H9 (cell line): ENCODE data around the gene SGTA. TPM values are rescaled to one million over a fixed set of nuclear protein-coding genes. Genes with fewer than 3 reads are reported as not detected.
A peak's percentile ranks its signal among the peaks of the same experiment; 100 is the strongest.

Experiments used
- DNase-seq: peaks from one replicate; pipeline ENCODE4 v3.0.0-alpha.2; 2017
- H2AFZ ChIP-seq: one replicate; pipeline ENCODE4 v1.6.1; 2013; ENCODE audit warnings: mild to moderate bottlenecking, low read length, control low read depth, moderate library complexity
- H2AK5ac ChIP-seq: 2 replicates; pipeline ENCODE4 v1.6.1; 2013; ENCODE audit warnings: low read length, control low read depth, mixed read lengths; ENCODE audit not compliant: insufficient read length
- H2BK120ac ChIP-seq: one replicate; pipeline ENCODE4 v1.6.1; 2013; ENCODE audit warnings: low read depth, mild to moderate bottlenecking, low read length, control low read depth, inconsistent platforms; ENCODE audit not compliant: poor library complexity, severe bottlenecking
- H2BK12ac ChIP-seq: 2 replicates; pipeline ENCODE4 v1.6.1; 2013; ENCODE audit warnings: low read length, control low read depth, mixed read lengths, low read depth; ENCODE audit not compliant: insufficient read length
- H2BK15ac ChIP-seq: 2 replicates; pipeline ENCODE4 v1.6.1; 2013; ENCODE audit warnings: low read depth, low read length, control low read depth
- H2BK20ac ChIP-seq: one replicate; pipeline ENCODE4 v1.6.1; 2013; ENCODE audit warnings: low read depth, mild to moderate bottlenecking, low read length, control low read depth, inconsistent platforms; ENCODE audit not compliant: poor library complexity, severe bottlenecking
- H2BK5ac ChIP-seq: 2 replicates; pipeline ENCODE4 v1.6.1; 2013; ENCODE audit warnings: low read length, control low read depth, mixed read lengths; ENCODE audit not compliant: insufficient read length
- H3K14ac ChIP-seq: 2 replicates; pipeline ENCODE4 v1.6.1; 2013; ENCODE audit warnings: low read length, control low read depth; ENCODE audit not compliant: insufficient read depth
- H3K18ac ChIP-seq: 2 replicates; pipeline ENCODE4 v1.6.1; 2013; ENCODE audit warnings: low read depth, mild to moderate bottlenecking, mixed read lengths, low read length, control low read depth; ENCODE audit not compliant: insufficient read length
- H3K23ac ChIP-seq: 2 replicates; pipeline ENCODE4 v1.6.1; 2013; ENCODE audit warnings: low read length, control low read depth, mixed read lengths, low read depth; ENCODE audit not compliant: insufficient read length
- H3K23me2 ChIP-seq: 2 replicates; pipeline ENCODE4 v1.6.1; 2013; ENCODE audit warnings: low read depth, mild to moderate bottlenecking, mixed read lengths, low read length, control low read depth; ENCODE audit not compliant: insufficient read length, poor library complexity, severe bottlenecking
- H3K27ac ChIP-seq: 2 replicates; pipeline ENCODE4 v1.5.1; 2013; ENCODE audit warnings: low read length, control low read depth, mixed read lengths, low read depth; ENCODE audit not compliant: insufficient read length
- H3K27me3 ChIP-seq: 2 replicates; pipeline ENCODE4 v1.6.1; 2013; ENCODE audit warnings: low read length, control low read depth, inconsistent platforms; ENCODE audit not compliant: insufficient read depth
- H3K4ac ChIP-seq: 2 replicates; pipeline ENCODE4 v1.6.1; 2013; ENCODE audit warnings: low read depth, mild to moderate bottlenecking, control low read depth, inconsistent platforms, low read length, moderate library complexity
- H3K4me1 ChIP-seq: 2 replicates; pipeline ENCODE4 v1.6.1; 2013; ENCODE audit warnings: low read length, control low read depth, inconsistent platforms; ENCODE audit not compliant: insufficient read depth
- H3K4me2 ChIP-seq: 2 replicates; pipeline ENCODE4 v1.6.1; 2013; ENCODE audit warnings: low read length, control low read depth, mixed read lengths; ENCODE audit not compliant: insufficient read length, insufficient read depth
- H3K56ac ChIP-seq: 2 replicates; pipeline ENCODE4 v1.6.1; 2013; ENCODE audit warnings: low read depth, mild to moderate bottlenecking, mixed read lengths, low read length, control low read depth; ENCODE audit not compliant: insufficient read length
- H3K79me1 ChIP-seq: 2 replicates; pipeline ENCODE4 v1.6.1; 2013; ENCODE audit warnings: low read depth, mild to moderate bottlenecking, moderate library complexity, low read length, control low read depth, inconsistent platforms; ENCODE audit not compliant: insufficient read depth, poor library complexity, severe bottlenecking
- H3K79me2 ChIP-seq: 2 replicates; pipeline ENCODE4 v1.6.1; 2013; ENCODE audit warnings: low read length, control low read depth, inconsistent platforms; ENCODE audit not compliant: insufficient read depth
- H3K9ac ChIP-seq: 2 replicates; pipeline ENCODE4 v1.6.1; 2013; ENCODE audit warnings: low read length, control low read depth, mixed read lengths; ENCODE audit not compliant: insufficient read length; ENCODE audit errors: extremely low read depth
- H3K9me3 ChIP-seq: one replicate; pipeline ENCODE4 v1.6.1; 2013; ENCODE audit warnings: low read depth, low read length, inconsistent platforms; ENCODE audit not compliant: control insufficient read depth
- H3T11ph ChIP-seq: one replicate; pipeline ENCODE4 v1.6.1; 2013; ENCODE audit warnings: mild to moderate bottlenecking, low read length, control low read depth, inconsistent platforms
- H4K20me1 ChIP-seq: one replicate; pipeline ENCODE4 v1.6.1; 2013; ENCODE audit not compliant: control insufficient read depth, insufficient read length, insufficient read depth
- H4K5ac ChIP-seq: 2 replicates; pipeline ENCODE4 v1.6.1; 2013; ENCODE audit warnings: low read depth, mild to moderate bottlenecking, mixed read lengths, low read length, control low read depth; ENCODE audit not compliant: insufficient read length
- H4K8ac ChIP-seq: replicated peaks from 2 replicates; pipeline ENCODE4 v1.6.1; 2013; ENCODE audit warnings: low read length, control low read depth, mixed read lengths, low read depth; ENCODE audit not compliant: insufficient read length
- H4K91ac ChIP-seq: 2 replicates; pipeline ENCODE4 v1.6.1; 2013; ENCODE audit warnings: low read depth, mild to moderate bottlenecking, moderate library complexity, mixed read lengths, low read length, control low read depth; ENCODE audit not compliant: insufficient read length
- H3K27ac Mint-ChIP-seq, 3 experiments: 2 replicates in 2 of 3; 3 replicates in 1 of 3; pipeline ENCODE4 v1.8.0; 2020 to 2021; ENCODE audit warnings: mixed read lengths in 3 of 3, mild to moderate bottlenecking in 1 of 3, moderate library complexity in 1 of 3
- H3K27me3 Mint-ChIP-seq: 2 replicates; pipeline ENCODE4 v1.8.0; 2021; ENCODE audit warnings: low read depth, mild to moderate bottlenecking, moderate library complexity, mixed read lengths
- H3K36me3 Mint-ChIP-seq, 3 experiments: 2 replicates in 2 of 3; 3 replicates in 1 of 3; pipeline ENCODE4 v1.8.0; 2020 to 2021; ENCODE audit warnings: low read depth in 3 of 3, mixed read lengths in 3 of 3; ENCODE audit not compliant: insufficient read depth in 1 of 3
- H3K4me1 Mint-ChIP-seq, 2 experiments: 2 replicates each; pipeline ENCODE4 v1.8.0; 2020; ENCODE audit warnings: mixed read lengths in 2 of 2
- H3K4me3 Mint-ChIP-seq, 2 experiments: 2 replicates in 1 of 2; 3 replicates in 1 of 2; pipeline ENCODE4 v1.8.0; 2020 to 2021; ENCODE audit warnings: mild to moderate bottlenecking in 2 of 2, mixed read lengths in 2 of 2, moderate library complexity in 1 of 2
- H3K9me3 Mint-ChIP-seq, 2 experiments: 2 replicates in 1 of 2; 3 replicates in 1 of 2; pipeline ENCODE4 v1.8.0; 2020; ENCODE audit warnings: mild to moderate bottlenecking in 2 of 2, mixed read lengths in 2 of 2, moderate library complexity in 1 of 2
- whole genome bisulfite sequencing: extraction: QIAGEN DNeasy Blood & Tissue Kit; methylation state at CpG from one replicate; pipeline ENCODE4 v1.1.7; 2013; ENCODE audit warnings: missing lambda C conversion rate, low lambda C conversion rate, mixed read lengths; ENCODE audit not compliant: insufficient read length; ENCODE audit errors: extremely low coverage; 5-methylcytosine and 5-hydroxymethylcytosine counted together
- total RNA-seq: library from RNA; stranded (reverse); gene quantifications from 2 replicates; pipeline ENCODE4 v1.2.1, GENCODE V29; 2021
- TF ChIP-seq, protein P1 (sequence below): fragments of 200-600 bp; sonication (generic); conservative IDR thresholded peaks from 3 replicates; pipeline ENCODE4 v1.8.0; 2021; ENCODE audit warnings: antibody characterized with exemption, mild to moderate bottlenecking

The SGTA gene
- total RNA-seq, 1 experiment from 2014 or later = 102 TPM

DNA sequence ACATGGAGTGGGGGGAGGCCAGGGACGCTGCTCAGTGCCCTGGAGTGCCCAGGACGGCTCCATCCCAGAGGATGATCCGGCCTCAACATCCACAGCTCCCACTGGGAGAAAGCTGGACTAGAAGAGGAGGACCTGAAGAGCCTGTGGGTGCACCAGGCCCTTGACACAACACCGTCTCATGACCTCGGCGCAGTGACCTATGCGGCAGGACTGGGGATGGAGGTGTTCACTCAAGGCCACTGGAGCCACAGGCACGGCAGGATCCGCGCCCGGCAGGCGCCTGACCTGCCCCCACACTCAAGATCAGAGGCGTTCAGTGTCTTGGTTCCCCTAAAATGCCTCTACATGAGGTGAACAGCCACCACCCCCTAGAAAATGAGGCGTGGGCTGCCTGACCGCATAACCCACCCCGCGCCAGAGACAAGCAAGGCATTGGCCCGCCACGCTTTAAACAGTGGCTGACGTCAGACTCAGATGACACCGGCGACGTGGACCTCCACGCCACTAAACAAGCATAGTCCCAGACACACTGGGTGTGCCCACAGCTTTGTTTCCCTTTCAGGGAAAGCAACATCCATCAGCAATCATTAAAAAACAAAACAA lies 8.0 kb downstream of the SGTA start:
- H3K4me3 Mint-ChIP-seq = no peak overlapping the region
- TF ChIP-seq, protein P1, sequence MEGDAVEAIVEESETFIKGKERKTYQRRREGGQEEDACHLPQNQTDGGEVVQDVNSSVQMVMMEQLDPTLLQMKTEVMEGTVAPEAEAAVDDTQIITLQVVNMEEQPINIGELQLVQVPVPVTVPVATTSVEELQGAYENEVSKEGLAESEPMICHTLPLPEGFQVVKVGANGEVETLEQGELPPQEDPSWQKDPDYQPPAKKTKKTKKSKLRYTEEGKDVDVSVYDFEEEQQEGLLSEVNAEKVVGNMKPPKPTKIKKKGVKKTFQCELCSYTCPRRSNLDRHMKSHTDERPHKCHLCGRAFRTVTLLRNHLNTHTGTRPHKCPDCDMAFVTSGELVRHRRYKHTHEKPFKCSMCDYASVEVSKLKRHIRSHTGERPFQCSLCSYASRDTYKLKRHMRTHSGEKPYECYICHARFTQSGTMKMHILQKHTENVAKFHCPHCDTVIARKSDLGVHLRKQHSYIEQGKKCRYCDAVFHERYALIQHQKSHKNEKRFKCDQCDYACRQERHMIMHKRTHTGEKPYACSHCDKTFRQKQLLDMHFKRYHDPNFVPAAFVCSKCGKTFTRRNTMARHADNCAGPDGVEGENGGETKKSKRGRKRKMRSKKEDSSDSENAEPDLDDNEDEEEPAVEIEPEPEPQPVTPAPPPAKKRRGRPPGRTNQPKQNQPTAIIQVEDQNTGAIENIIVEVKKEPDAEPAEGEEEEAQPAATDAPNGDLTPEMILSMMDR = no peak
- H3K4me2 ChIP-seq = no peak overlapping the region
- no peak overlapping the region for H2BK20ac ChIP-seq
- H2BK5ac ChIP-seq = no peak overlapping the region
- H4K8ac ChIP-seq = no peak overlapping the region
- H3K18ac ChIP-seq = no peak overlapping the region
- H3K4me1 Mint-ChIP-seq = no peaks in the 10 kb centered on the region; a peak in 1 of 4 replicates
- H3K9me3 Mint-ChIP-seq = no peaks in the 10 kb centered on the region
- no peak overlapping the region for H4K91ac ChIP-seq
- H3T11ph ChIP-seq = no peak overlapping the region
- peaks cover 5 to 21% (median 17%) of the 10 kb centered on the region in 3 experiments; a peak in 6 of 7 replicates for H3K36me3 Mint-ChIP-seq
- no peaks in the 10 kb centered on the region for H3K27me3 Mint-ChIP-seq
- no peaks in the 10 kb centered on the region for H3K23me2 ChIP-seq
- H3K79me1 ChIP-seq = peaks cover 13% of the 10 kb centered on the region
- H4K20me1 ChIP-seq = no peaks in the 10 kb centered on the region
- H3K27me3 ChIP-seq = no peaks in the 10 kb centered on the region
- no peak overlapping the region for H3K56ac ChIP-seq
- no peak overlapping the region for H2BK12ac ChIP-seq
- no peak overlapping the region for H3K4ac ChIP-seq
- no peak overlapping the region for H2BK120ac ChIP-seq
- H4K5ac ChIP-seq = no peak overlapping the region
- no peak overlapping the region for H2AFZ ChIP-seq
- H3K9me3 ChIP-seq = no peaks in the 10 kb centered on the region
- no peak overlapping the region for H2BK15ac ChIP-seq
- no peak overlapping the region for H3K14ac ChIP-seq
- DNase-seq = no peak
- no peak overlapping the region for H3K23ac ChIP-seq
- H2AK5ac ChIP-seq = no peak overlapping the region
- H3K27ac Mint-ChIP-seq = peak overlapping the region; percentile 9 to 69 (median 38); a peak in 2 of 7 replicates
- H3K79me2 ChIP-seq = peaks cover 76% of the 10 kb centered on the region
- H3K9ac ChIP-seq = no peak overlapping the region
- no peak overlapping the region for H3K27ac ChIP-seq
- WGBS = no CpG with 5 or more reads among the region's 24 CpGs
- H3K4me1 ChIP-seq = no peaks in the 10 kb centered on the region
